GM21528 (cell line): Measurements from ENCODE around the gene FAM240A.
"Not testable (repeated sequence)": the region's sequence is repeated elsewhere in the genome, so short reads cannot be mapped to it uniquely, and the experiment has no call there.

Source experiments
- ATAC-seq: cut with Tn5 transposase; IDR thresholded peaks from one replicate; pipeline ENCODE4 v1.9.1; 2021; ENCODE audit warnings: mild to moderate bottlenecking, moderate library complexity; ENCODE audit not compliant: unreplicated experiment, low FRiP score

The FAM240A gene

GRCh38 chr3:46612324-46612723 is at the start of gene FAM240A:
FAM240A (plus strand) TSS chr3:46612525; CDS start chr3:46612684, 159 bp downstream.
- ATAC-seq: no peak

DNA sequence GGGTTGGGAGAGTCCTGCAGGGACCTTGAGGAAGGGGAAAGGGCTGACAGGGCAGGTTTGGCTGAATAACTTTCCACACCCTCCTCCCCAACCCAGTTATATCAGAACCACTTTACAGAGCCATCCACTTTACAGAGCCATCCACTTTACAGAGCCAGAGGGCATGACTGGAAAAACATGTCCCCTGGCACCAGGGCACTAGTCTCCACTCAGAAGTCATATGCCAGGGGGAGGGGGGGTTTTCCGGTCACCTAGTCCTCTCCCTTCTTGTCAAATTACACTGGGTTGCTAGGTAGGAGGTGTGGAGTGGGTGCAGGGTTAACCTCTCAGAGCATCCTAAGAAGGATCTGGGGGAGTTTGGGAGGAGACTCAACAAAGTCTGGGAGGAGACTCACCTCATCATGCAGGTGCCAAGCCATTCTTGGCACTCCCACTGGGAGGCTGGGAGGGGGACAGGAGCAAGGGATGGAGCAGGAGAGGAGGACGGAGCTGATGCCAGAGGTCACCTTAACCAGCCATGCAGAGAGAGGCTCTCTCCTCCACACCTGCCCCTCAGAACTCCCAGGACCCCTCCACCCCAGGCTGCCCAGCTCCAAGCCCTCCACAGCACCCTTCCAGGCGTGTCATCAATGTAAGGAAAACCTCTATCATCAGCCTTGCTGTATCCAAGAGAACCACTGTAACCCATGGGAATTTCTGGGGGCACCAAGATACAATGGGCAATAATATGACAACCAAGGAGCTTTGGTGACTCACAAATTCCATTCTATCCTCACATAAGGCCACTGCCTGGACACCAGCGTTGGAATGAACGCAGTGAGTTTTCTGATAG is 47.9 kb upstream of the FAM240A start:
- no peak for ATAC-seq

DNA sequence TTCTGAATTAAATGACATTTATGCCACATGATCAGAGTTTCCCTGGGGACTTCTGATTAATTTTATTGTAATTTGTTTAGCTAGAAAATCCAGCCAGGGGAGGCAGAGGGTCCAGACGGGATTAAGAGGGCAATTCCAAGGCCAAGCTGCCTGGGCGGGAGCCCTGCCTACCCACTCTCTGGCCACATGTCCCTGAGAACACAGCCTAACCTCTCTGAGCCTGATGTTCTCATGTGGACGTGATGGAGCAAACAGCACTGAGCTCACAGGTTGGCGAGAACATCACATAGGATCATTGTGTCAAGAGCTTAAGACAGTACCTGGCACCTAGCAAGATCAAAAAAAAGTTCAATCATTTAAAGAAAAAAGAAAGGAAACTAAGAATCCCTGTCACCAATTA is 47.2 kb upstream of the FAM240A start:
- no peak for ATAC-seq

DNA sequence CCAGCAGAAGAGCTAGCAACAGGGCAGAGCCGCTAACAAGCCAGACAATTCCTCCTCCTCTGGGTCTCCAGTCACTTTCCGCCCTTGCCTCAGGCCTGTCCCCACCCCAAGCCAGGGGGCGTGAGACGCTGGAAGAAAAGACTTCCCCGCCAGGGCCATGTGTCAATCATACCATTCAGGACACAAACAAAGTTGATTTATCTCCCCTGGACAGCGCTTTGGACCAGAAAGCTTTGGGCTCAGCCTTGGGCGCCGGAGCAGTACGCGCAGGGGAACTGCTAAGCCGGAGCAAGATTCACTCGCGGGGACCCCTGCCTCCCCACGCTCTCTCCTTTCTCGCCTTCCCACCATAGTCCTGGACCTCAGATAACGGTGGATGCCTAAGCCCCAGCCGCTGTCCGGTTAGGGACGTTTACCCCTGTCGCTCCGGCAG is 46.7 kb upstream of the FAM240A start:
- no peak for ATAC-seq

GRCh38 chr3:46566040-46566641 is 46.2 kb upstream of the FAM240A start, which contains the start of gene LRRC2:
LRRC2 (minus strand) TSS chr3:46566302; CDS start chr3:46551591, 14,711 bp downstream.
- ATAC-seq: no peak

- no peak for ATAC-seq
Measured at GRCh38 chr3:46571684-46572083, 40.6 kb upstream of the FAM240A start.

GRCh38 chr3:46573701-46574100 is 38.6 kb upstream of the FAM240A start:
- ATAC-seq: no peak

GRCh38 chr3:46574243-46574646 is 38.1 kb upstream of the FAM240A start:
- ATAC-seq: no peak

- no peak for ATAC-seq
Measured at GRCh38 chr3:46574881-46575576, 37.3 kb upstream of the FAM240A start.

DNA sequence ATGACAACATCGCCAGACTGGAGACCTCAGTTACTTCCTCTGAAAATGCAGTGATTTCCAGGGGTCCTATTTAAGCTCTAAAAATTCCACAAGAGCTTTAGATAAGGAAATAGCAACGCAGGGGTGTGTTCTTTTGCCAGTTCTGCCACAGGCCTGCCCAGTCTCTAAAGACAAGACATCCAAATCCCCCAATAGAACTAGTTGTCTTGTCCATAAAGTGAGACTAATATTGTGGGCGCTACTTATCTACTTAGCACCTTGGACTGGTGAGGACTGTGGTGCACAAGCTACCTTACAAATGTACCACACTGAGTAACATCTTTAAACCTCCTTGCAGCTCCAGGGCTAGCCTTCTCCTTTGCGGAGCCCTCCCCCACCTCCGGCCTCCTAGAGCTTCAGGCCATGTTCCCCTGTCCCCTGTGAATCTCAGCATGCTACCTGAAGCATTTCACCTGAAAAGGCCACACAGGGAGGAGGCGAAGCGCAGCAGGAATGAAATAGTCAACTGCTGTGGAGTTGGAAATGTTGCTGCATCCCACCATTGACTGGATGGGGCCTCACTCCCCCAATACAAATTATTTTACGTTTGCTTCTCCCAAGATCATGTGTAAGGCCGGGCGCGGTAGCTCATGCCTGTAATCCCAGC is 36.6 kb upstream of the FAM240A start:
- no peak for ATAC-seq

DNA sequence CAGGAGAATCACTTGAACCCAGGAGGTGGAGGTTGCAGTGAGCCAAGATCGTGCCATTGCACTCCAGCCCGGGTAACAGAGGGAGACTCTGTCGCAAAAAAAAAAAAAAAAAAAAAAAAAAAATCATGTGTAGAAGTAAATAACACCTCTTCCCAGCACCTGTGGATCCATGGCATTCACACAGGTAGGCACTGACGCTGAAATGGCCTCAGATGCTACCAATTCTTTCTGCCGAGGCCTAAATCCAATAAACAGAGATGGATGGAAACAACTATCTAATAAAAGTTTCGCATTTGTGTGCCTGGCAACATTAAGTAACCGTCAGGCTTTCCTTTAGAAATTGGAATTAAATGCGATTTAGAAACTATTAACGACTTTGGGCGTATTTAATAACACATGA is 35.9 kb upstream of the FAM240A start:
- ATAC-seq: no peak

DNA sequence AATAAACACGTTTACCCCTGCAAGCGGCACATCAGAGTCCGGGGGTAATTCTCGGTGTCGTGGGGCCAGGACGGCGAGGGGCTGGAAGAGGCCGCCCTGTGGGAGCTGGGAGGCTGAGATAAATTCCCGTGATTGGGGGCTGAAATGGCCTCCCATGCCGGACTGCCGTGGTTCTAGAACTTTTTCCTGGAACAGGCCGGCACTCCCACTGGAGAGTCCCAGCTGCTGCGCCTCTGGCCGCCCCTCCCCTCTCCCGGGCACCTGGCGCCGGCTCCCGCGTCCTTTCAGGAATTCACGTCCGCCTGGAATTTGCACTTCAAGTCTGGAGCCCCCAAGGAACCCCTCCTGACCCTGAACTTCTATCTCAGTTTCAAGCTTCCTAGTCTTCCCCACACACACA is 35.4 kb upstream of the FAM240A start:
- ATAC-seq: no peak

DNA sequence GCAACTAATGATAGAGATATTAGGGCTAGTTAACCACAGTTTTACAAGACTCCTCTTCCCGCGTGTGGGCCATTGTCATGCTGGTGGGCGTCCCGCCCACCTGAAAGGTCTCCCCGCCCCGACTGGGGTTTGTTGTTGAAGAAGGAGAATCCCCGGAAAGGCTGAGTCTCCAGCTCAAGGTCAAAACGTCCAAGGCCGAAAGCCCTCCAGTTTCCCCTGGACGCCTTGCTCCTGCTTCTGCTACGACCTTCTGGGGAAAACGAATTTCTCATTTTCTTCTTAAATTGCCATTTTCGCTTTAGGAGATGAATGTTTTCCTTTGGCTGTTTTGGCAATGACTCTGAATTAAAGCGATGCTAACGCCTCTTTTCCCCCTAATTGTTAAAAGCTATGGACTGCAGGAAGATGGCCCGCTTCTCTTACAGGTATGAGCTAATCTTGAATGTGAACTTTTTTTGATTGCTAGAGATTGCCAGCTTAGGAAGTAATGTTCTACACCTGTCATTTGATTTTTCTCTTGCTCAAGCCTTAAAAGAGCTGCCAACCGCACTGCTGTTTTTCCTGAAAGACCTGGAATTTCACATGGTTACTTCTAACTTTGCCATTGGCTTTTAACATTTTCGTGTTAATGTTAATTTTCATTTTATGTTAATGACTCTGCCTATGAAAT is 34.6 kb upstream of the FAM240A start:
- not testable (repeated sequence) for ATAC-seq

- ATAC-seq: no peak
Measured at GRCh38 chr3:46578973-46579755, 33.2 kb upstream of the FAM240A start.

DNA sequence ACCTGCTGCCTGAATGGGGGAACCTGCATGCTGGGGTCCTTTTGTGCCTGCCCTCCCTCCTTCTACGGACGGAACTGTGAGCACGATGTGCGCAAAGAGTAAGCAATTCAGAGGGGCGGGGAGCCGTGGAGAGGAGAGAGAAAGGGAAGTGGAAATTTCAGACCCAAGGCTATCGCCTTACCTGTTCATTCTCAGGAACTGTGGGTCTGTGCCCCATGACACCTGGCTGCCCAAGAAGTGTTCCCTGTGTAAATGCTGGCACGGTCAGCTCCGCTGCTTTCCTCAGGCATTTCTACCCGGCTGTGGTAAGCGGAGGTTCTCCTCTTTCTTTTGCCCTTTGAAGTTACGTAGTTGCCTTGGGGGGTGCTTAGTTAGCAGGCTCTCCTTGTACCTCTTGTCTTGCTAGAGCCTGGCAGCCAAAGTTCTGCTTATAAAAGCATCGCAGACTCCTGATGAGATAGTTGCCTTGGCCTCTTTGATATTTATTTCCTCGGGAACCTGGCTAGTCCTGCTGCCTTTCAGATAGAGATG is 32.5 kb upstream of the FAM240A start:
- no peak for ATAC-seq

- no peak for ATAC-seq
Measured at GRCh38 chr3:46580675-46581074, 31.6 kb upstream of the FAM240A start.

DNA sequence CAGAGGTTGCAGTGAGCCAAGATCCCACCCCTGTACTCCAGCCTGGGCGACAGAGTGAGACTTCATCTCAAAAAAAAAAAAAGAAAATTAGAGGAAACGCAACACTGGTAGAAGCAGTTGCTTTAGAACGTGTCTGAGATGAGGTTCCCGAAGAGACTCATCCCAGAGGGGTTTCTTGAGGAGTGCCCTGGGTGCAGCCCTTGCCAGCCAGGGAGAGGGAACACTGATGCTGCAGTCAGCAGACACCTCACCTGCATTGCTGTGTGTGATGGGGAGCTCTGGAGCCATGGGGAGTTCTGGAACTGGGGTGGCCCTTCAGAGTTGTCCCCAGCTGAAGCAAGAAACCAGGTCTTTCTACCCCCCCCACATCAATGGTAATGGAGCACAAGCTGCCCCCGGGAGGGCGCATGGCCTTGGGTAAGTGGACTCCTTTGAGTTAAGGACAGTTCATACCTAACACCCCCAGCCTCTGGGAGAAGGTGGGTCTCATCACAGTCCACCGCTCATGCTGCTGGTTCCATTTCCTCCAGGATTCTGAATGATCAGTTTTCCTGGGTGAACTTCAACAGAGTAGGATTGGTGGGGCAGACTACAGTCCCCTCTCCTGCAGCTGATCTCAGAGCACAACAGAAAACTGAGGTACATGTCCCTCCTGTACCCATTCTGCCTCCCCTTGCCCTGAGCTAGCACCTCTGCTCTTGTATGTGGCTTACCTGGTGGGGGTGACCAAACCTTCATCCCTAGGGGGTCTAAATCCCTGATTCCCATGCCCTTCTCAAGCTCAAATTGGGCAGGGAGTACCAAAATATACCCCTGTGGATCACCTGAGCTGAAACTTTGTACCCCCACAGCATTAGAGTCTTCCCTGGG is 27.5 kb upstream of the FAM240A start:
- no peak for ATAC-seq
